GM19238 (cell line): ENCODE results near the gene SDC1.

Source experiments
- DNase-seq: peaks from one replicate; pipeline ENCODE4 v3.0.0; 2011; ENCODE audit warnings: low spot score; ENCODE audit not compliant: insufficient read length

Gene SDC1

GRCh38 chr2:20214566-20215182, 10.3 kb downstream of the SDC1 start:
- DNase-seq, result no peak

GRCh38 chr2:20213651-20214565, 11.0 kb downstream of the SDC1 start:
- peak; percentile 42 for DNase-seq

GRCh38 chr2:20212871-20213503, 11.9 kb downstream of the SDC1 start:
- DNase-seq, result no peak

GRCh38 chr2:20212459-20212870, 12.5 kb downstream of the SDC1 start:
- peak; percentile 46 for DNase-seq

- no peak for DNase-seq
Observed at GRCh38 chr2:20211860-20212458, 13.0 kb downstream of the SDC1 start.

GRCh38 chr2:20211420-20211819, 13.5 kb downstream of the SDC1 start:
- DNase-seq, result no peak

- DNase-seq, result no peak
Observed at GRCh38 chr2:20210462-20210861, 14.5 kb downstream of the SDC1 start.

- DNase-seq, result no peak
Observed at GRCh38 chr2:20209373-20210109, 15.4 kb downstream of the SDC1 start.

GRCh38 chr2:20208476-20208859, 16.5 kb downstream of the SDC1 start:
- peak; percentile 39 for DNase-seq

- DNase-seq, result peak; percentile 35
Observed at GRCh38 chr2:20207051-20207450, 17.9 kb downstream of the SDC1 start.

GRCh38 chr2:20205915-20206524, 18.9 kb downstream of the SDC1 start:
- no peak for DNase-seq

- no peak for DNase-seq
Observed at GRCh38 chr2:20205069-20205468, 19.9 kb downstream of the SDC1 start.

GRCh38 chr2:20203521-20204225, 21.3 kb downstream of the SDC1 start:
- DNase-seq, result no peak

- DNase-seq, result no peak
Observed at GRCh38 chr2:20203072-20203471, 21.9 kb downstream of the SDC1 start.

GRCh38 chr2:20201671-20202070, 23.3 kb downstream of the SDC1 start:
- DNase-seq, result no peak

GRCh38 chr2:20200697-20201555, 24.0 kb downstream of the SDC1 start:
- DNase-seq, result no peak

GRCh38 chr2:20199633-20200270, 25.2 kb downstream of the SDC1 start:
- no peak for DNase-seq

GRCh38 chr2:20198796-20199632, 25.9 kb downstream of the SDC1 start:
- DNase-seq, result no peak
